GM18505 (cell line): ENCODE results near the gene GNL1.
"Not testable (repeated sequence)": the region's sequence is repeated elsewhere in the genome, so short reads cannot be mapped to it uniquely, and the experiment has no call there.

ENCODE experiments used
- ATAC-seq: cut with Tn5 transposase; IDR thresholded peaks from one replicate; pipeline ENCODE4 v1.9.1; 2021; ENCODE audit not compliant: unreplicated experiment
- POLR2A ChIP-seq: IDR thresholded peaks from 4 replicates; pipeline ENCODE4 v1.6.1; 2011; ENCODE audit warnings: borderline replicate concordance; ENCODE audit not compliant: insufficient read depth, insufficient read length; ENCODE audit errors: extremely low read depth

GNL1 gene

DNA sequence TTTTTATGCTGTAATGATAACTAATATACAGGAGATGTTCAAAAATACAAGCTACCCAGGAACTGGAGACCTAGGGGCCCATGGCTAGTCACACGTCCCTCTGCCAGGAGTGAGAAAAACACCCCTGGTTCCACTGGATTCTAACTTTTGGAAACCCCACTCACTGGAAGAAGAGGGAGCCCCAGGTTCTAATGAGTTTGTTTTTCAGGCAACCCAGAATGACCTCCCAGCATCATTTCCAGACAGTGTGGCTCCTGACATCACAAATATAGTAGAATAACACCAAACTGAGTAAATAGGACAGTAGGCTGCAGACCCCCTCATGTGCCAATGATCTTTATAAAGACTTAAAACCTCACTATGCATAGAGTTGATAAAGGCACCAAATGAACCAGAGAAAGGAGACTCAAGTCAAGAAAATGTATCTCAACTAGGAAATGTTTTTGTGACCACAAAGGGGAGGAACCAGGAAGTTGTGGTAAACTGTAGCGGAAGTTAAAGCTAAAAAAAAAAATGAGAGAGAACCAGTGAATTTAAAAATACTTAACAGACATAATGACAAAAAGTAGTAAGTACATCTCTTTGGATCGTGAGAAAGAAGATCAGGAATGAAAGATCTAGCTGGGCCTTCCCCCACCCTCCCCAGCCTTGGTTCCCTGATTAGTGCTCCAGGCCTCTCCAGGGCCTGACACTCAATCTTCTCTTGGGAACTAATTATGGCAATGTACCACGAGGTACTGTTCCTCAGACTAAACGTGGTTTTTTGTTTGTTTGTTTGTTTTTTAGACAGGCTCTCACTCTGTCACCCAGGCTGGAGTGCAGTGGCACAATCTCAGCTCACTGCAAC lies 47.2 kb downstream of the GNL1 start:
- ATAC-seq, result no peak
- peak; percentile 56 for TF ChIP-seq POLR2A

DNA sequence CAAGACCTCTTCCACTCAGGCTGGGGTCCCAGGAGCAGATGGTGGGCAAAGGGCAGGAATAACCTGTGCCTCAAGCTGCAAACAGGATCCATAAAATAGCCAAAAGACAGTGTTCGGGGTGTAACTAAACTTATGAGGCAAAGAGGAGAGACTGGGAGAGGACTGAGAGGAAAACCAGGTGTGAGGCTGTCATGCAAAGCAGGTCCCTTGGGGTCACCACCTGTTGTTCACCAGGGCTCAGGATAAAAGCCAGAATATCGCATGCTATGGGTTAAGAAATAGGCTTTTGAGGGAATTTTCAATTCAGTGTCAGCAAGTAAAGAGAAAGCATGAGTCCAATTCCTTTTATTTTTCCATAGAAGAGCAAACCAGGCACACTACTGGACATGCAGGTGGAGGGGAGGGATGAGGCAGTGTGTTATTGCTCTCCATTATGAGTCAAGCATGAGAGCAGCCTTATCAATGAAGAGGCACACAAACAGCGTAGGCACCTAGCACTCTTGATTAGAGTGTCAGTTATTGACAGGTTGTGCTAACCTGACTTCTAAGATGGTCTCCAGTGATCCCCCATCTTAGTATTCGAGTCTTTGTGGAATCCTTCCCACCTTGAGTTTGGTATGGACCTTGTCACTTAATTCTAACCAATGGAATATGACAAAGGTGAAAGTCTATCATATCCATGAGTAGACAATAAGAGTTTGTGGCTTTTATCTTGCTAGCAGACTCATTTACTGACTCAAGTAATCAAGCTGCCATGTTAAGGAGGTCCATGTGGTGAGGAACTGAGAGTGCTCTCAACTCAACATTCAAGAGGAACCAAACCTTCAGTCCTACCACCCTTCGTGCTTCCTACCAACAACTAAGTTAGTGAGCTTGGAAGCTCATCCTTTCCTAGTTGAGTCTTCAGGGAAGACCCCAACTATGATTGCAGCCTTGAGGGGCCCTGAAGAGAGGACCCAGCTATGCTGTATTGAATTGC lies 48.2 kb downstream of the GNL1 start:
- ATAC-seq, result no peak
- TF ChIP-seq POLR2A, result peak; percentile 27

DNA sequence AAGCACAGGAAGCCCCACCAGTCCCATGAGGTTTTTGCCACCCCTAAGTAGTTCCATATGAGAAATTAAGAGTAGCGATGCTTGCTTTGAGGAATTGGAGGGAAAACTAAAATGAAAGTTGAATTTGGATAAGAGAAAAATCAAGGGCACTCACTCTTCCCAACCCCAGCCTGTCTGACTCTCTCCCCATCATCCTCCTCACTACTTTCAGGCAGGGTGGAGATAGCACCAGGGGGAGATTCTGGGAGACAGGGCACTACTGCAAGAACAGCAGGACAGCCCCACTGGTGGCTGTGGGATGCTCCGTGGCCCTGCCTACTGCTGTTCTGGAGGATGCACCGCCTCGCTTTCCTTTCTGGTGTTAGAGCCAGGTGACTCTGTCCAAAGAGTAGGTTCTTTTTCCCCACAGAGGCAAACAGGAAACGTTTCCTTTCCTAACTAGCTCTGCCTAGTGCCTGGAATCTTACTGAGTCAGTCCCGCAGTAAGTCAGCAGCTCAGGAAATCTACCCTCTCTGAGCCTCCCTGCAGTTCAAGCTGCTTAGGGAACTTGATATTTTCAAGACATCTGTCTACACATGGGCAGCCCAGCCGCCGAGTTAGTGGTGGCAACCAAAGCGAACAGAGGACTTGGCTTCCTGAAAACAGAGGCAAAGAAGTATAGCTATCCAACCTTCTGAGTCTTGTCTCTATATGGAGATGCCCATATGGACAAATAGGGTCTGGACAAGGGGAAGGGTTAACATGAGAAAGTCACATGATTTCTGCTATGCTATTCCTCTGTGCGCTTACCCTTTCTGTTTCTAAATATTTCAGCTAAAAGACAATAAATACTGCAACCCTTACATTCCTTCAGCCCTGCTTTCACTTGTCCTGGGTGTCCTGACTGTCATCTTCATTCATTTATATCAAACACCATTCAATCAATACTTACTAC lies 55.6 kb downstream of the GNL1 start:
- TF ChIP-seq POLR2A, result no peak
- ATAC-seq, result no peak

DNA sequence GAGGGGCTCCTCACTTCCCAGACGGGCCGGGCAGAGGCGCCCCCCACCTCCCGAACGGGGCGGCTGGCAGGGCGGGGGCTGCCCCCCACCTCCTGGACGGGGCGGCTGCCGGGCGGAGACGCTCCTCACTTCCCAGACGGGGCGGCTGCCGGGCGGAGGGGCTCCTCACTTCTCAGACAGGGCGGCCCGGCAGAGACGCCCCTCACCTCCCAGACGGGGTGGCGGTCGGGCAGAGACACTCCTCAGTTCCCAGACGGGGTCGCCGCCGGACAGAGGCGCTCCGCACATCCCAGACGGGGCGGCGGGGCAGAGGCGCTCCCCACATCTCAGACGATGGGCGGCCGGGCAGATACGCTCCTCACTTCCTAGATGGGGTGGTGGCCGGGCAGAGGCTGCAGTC lies 57.6 kb downstream of the GNL1 start:
- ATAC-seq, result not testable (repeated sequence)

DNA sequence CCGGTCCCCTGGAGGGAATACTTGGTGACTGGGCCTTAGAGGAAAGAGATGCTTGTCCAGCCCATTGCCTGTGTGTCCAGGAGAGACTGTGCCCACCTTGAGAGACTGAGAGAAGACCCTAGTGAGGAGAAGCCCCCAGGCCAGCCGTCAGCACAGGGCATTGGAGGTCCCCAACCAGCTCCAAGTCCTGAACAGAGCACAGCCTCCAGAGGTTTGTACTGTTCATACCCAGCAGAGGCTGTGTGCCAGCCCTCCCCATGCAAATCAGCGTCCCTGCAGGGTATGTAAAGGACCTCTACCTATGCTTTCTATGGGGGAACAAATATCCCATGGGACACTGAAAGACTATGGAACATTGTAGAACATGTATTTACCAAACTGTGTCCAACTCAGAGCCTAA lies 58.6 kb downstream of the GNL1 start:
- no peak for TF ChIP-seq POLR2A

DNA sequence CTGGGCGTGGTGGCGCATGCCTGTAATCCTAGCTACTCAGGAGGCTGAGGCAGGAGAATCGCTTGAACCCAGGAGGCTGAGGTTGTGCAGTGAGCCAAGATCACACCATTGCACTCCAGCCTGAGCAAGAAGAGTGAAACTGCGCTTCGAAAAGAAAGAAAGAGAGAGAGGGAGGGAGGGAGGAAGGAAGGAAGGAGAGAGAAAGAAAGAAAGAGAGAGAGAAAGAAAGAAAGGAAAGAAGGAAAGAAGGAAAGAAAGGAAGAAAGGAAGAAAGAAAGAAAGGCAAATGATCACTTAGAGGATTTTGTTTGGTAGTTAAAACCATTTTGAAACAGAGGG lies 59.1 kb downstream of the GNL1 start:
- ATAC-seq, result not testable (repeated sequence)

More for the DNA sequence above, 58.6 kb downstream of the GNL1 start:
- no peak for ATAC-seq

DNA sequence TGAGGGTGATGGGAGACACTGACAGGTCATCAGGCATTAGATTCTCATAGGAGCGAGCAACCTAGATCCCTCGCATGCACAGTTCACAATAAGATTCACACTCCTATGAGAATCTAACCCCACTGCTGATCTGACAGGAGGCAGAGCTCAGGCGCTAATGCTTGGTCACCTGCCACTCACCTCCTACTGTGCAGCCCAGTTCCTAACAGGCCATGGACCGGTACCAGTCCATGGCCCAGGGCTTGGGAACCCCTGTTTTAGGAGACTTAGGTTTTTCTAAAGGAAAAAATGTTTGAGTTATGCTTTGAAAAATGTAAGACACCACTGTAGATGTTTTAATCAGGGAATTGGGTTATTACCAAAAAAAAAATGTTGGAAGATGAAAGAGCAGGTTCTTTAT lies 60.3 kb downstream of the GNL1 start:
- no peak for ATAC-seq
- no peak for TF ChIP-seq POLR2A

DNA sequence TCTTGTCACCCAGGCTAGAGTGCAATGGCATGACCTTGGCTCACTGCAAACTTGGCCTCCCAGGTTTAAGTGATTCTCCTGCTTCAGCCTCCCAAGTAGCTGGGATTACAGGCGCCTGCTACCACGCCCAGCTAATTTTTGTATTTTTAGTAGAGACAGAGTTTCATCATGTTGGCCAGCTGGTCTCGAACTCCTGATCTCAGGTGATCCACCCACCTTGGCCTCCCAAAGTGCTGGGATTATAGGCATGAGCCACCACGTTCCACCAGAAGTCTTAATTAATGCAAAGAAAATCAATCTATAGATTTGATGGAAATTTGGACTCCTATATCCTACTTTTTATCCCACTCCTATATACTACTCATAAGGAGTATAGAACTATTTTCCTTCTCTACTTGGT lies 61.2 kb downstream of the GNL1 start:
- not testable (repeated sequence) for ATAC-seq

DNA sequence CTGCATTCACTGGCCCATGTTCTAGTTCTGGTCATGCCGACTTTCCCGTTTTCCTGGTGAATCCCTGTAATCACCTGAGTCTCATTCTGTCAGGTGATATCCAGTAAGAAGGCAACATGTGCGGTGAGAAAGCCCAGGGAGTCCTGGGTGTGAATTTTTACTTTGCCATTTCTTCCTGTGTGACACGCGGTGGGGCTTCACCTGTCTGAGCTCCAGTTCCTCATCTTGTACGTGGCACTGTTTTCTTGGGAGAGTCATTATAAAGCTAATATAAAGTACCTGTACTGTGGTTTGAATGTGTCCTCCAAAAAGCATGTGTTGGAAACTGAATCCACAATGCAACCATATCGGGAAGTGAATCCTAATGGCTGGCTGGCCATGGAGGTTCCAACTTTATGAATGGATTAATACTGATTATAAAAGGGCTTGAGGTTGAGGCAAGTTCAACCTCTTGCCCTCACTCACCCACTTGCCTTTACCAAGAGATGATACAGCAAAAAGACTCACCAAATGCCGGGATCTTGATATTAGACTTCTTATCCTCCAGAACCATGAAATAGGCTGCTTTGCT lies 61.9 kb downstream of the GNL1 start:
- TF ChIP-seq POLR2A, result no peak
- ATAC-seq, result no peak

DNA sequence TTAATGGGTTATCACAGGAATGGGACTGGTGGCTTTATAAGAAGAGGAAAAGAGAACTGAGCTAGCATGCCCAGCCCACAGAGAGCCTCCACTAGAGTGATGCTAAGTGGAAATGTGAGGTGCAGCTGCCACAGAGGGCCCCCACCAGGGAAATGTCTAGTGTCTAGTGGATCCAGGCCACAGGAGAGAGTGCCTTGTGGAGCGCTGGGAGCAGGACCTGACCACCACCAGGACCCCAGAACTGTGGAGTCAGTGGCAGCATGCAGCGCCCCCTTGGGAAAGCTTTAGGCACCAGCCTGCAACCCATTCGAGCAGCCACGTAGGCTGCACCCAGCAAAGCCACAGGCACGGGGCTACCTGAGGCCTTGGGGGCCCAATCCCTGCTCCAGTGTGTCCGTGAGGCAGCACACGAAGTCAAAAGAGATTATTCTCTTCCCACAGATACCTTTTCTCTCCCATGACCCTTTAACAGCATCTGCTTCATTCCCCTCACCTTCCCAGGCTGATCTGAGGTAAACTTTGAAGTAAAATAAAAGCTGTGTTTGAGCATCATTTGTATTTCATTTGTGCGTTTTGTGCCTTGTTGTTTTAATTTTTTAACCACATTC lies 62.5 kb downstream of the GNL1 start:
- ATAC-seq, result no peak
- peak; percentile 90 for TF ChIP-seq POLR2A

DNA sequence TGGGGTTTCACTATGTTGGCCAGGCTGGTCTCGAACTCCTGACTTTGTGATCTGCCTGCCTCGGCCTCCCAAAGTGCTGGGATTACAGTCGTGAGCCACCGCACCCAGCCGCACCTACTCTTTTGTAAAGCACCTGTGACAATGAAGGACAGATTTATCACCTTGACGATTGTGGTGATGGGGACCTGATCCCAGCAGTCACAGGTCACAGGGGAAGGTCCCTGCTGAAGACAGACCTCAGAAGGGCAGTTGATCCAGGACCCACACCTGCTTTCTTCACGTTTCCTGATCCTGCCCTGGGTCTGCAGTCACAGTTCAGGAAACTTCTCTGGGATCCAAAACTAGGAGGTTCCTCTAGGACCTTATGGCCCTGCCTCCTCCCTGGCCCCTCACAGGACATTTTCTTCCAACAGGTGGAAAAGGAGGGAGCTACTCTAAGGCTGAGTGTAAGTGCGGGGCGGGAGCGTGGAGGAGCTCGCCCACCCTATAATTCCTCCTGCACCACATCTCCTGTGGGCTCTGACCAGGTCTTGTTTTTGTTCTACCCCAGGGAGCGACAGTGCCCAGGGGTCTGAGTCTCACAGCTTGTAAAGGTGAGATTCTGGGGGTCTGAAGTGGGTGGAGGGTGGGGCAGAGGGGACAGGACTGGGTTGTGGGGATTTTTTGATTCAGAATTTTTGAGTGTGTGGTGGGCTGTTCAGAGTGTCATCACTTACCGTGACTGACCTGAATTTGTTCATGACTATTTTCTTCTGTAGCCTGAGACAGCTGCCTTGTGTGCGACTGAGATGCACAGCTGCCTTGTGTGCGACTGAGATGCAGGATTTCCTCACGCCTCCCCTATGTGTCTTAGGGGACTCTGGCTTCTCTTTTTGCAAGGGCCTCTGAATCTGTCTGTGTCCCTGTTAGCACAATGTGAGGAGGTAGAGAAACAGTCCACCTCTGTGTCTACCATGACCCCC lies 64.0 kb downstream of the GNL1 start:
- no peak for ATAC-seq
- TF ChIP-seq POLR2A, result no peak
